Stimulated activated CD8-positive, alpha-beta memory T cell treated with anti-CD3 and anti-CD28 coated beads, Interleukin-7, amount 100 ng/mL, for 48 hours (primary cell): ENCODE results near the gene ARHGAP44.
A peak's percentile ranks its signal among the peaks of the same experiment; 100 is the strongest.

ENCODE experiments used
- DNase-seq, 2 donors: peaks; one replicate each; pipeline ENCODE4 v3.0.0-alpha.2; 2020; ENCODE audit warnings: low read depth in 1 of 2; ENCODE audit errors: extremely low read depth in 1 of 2

Gene ARHGAP44

GRCh38 chr17:13016881-13017654 lies 227.8 kb downstream of the ARHGAP44 start:
- no peak for DNase-seq

GRCh38 chr17:13017655-13018459 lies 228.6 kb downstream of the ARHGAP44 start, which contains the start of gene ELAC2:
TSS of gene ELAC2 (minus strand) at chr17:13018027. CDS start at chr17:13017947, 80 bp downstream.
- peak; percentile 88 to 96 for DNase-seq

- no peak for DNase-seq
These were observed 234.7 kb downstream of the ARHGAP44 start for GRCh38 chr17:13024016-13024415.

GRCh38 chr17:13024526-13025257 lies 235.4 kb downstream of the ARHGAP44 start:
- DNase-seq = peak in 1 of 2 donors; percentile 29

GRCh38 chr17:13025258-13025627 lies 235.9 kb downstream of the ARHGAP44 start:
- DNase-seq = no peak

GRCh38 chr17:13025687-13026086 lies 236.4 kb downstream of the ARHGAP44 start:
- no peak for DNase-seq

GRCh38 chr17:13027246-13027645 lies 237.9 kb downstream of the ARHGAP44 start:
- no peak for DNase-seq

GRCh38 chr17:13029340-13029739 lies 240.0 kb downstream of the ARHGAP44 start:
- DNase-seq = no peak

GRCh38 chr17:13030056-13030455 lies 240.8 kb downstream of the ARHGAP44 start:
- no peak for DNase-seq

GRCh38 chr17:13030459-13031300 lies 241.4 kb downstream of the ARHGAP44 start:
- DNase-seq = no peak

- peak in 1 of 2 donors; percentile 16 for DNase-seq
These were observed 242.5 kb downstream of the ARHGAP44 start for GRCh38 chr17:13031718-13032350.

- no peak for DNase-seq
These were observed 246.1 kb downstream of the ARHGAP44 start for GRCh38 chr17:13035420-13035819.

- no peak for DNase-seq
These were observed 247.5 kb downstream of the ARHGAP44 start for GRCh38 chr17:13036751-13037150.

- DNase-seq = no peak
These were observed 249.8 kb downstream of the ARHGAP44 start for GRCh38 chr17:13038931-13039665.
